GM21367 (cell line): Measurements from ENCODE around the gene GNB2.
"Not testable (repeated sequence)": the region's sequence is repeated elsewhere in the genome, so short reads cannot be mapped to it uniquely, and the experiment has no call there.

Experiments
- ATAC-seq: cut with Tn5 transposase; IDR thresholded peaks from one replicate; pipeline ENCODE4 v1.9.1; 2021; ENCODE audit not compliant: unreplicated experiment

Gene GNB2

GRCh38 chr7:100723732-100724275 is 50.3 kb downstream of the GNB2 start:
- ATAC-seq: no peak

- not testable (repeated sequence) for ATAC-seq
These were observed 50.8 kb downstream of the GNB2 start for GRCh38 chr7:100724364-100724763.

GRCh38 chr7:100726996-100727761 is 53.6 kb downstream of the GNB2 start:
- ATAC-seq: no peak

- ATAC-seq: no peak
These were observed 54.7 kb downstream of the GNB2 start for GRCh38 chr7:100728196-100728595.
